ENCODE measurements around the gene BRD7.

DNA sequence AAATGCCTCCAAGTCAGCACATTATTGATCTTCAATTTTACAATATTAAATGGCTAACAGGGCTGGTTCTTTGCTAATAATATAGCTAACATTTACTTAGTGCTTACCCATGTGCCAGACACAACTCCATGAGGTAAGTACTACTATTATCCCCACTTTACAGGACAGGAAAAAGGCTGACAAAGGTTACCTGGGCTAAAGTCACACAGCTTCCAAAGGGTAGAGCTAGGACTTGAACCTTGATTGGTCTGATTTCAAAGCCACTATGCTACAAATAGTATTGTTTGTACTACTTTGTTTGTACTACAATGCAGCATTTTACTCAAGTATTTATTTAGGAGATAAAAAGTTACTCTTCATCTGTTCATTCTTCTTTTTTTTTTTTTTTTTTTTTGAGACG, 31.9 kb downstream of the BRD7 start:
- TF ChIP-seq POLR2AphosphoS5 (IDR thresholded peaks at IDR 0.05; ENCODE audit: borderline replicate concordance, low read depth, low read length) (no peak), FOXP2 (optimal IDR thresholded peaks at IDR 0.05; ENCODE audit: control extremely low read depth, extremely low read length, insufficient read depth) (no peak)
